ENCODE results near the gene PRRX2.

The PRRX2 gene

DNA sequence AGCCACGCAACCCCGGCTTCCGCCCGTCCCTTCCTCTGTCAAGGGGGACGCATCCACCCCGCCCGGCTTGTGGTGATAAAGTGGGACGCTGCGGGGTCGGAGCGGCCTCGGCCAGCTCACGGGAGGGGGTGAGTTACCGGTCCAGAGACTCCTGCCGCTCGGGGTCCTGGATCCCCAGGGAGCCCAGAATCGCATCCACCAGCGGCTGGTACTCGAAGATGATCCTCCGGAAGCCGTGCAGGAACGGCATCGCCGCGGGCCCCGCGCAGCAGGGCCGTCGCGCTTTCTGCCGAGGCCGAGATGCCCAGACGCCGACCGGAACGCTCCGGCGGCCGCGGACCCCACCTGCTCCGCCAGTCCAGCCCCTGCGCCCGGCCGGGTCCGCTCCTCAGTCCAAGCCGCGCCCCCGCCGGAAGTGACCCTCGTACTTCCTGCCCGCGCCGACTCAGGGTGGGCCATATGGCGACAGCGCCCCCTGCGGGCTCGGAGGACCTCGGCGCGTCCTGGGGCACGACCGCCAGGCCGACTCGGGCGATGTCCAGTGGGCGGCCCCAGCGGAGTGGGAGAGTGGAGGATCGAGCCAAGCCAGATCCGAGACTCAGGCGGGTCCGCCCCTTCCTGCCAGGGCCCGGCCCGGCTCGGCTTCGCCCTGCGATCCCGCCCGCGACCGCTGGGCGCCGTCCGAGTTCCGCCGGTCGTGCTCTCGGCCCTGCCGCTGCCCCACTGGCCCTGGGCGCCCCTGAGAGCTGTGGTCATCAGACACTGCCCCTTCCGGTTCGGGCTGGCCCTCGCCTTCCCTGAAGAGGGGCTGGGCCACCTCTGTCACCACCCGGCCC is 23.5 kb upstream of the PRRX2 start, which contains the start of gene ASB6:
Gene ASB6, minus strand, starts transcription at position 402 of the 836 bp plus-strand sequence. Its CDS starts 152 bp downstream, at position 250.
- no peak within 1 kb of the TSS for H2BK15ac ChIP-seq (replicated peaks; ENCODE audit: low read depth)
- H3K9ac ChIP-seq (ENCODE audit: low read length): peak within 1 kb of the TSS; percentile 89
- peak within 1 kb of the TSS; percentile 93 for H3K4me3 ChIP-seq (ENCODE audit: low read length)
- peaks cover 3% of the 10 kb centered on the region for H3K4me1 ChIP-seq (ENCODE audit: control insufficient read depth, low read depth, low read length)
- peaks cover 13% of the 10 kb centered on the region for H3K79me2 ChIP-seq (ENCODE audit: control insufficient read depth, insufficient read depth, low read length)
- H3K79me1 ChIP-seq (ENCODE audit: low read length): peaks cover 13% of the 10 kb centered on the region
- no peak within 1 kb of the TSS for H2AK5ac ChIP-seq (ENCODE audit: low read length)
- H3K36me3 ChIP-seq (ENCODE audit: control insufficient read depth, insufficient read depth, low read length): peaks cover 6% of the 10 kb centered on the region
- no CpG with 5 or more reads among the region's 93 CpGs for WGBS (ENCODE audit: extremely low coverage, insufficient coverage, low lambda C conversion rate)
- peak within 1 kb of the TSS; percentile 88 for H3K4me2 ChIP-seq (ENCODE audit: low read length)
- no peak within 1 kb of the TSS for H3K27ac ChIP-seq (ENCODE audit: low read depth, low read length)
- no peak within 1 kb of the TSS for H3K23ac ChIP-seq (ENCODE audit: low read length)
- peak; percentile 98 for DNase-seq
- H4K5ac ChIP-seq (ENCODE audit: low read length): no peak within 1 kb of the TSS
- no peak within 1 kb of the TSS for H4K8ac ChIP-seq (ENCODE audit: low read depth, low read length)
- H2BK120ac ChIP-seq (ENCODE audit: low read depth, low read length): no peak within 1 kb of the TSS
- H3K56ac ChIP-seq (ENCODE audit: low read length): peak within 1 kb of the TSS; percentile 92
- H2BK5ac ChIP-seq (ENCODE audit: low read length): no peak within 1 kb of the TSS
- no peaks in the 10 kb centered on the region for H3K27me3 ChIP-seq (ENCODE audit: insufficient read depth, low read length, poor library complexity)
- H3K4ac ChIP-seq (ENCODE audit: low read depth, low read length): no peak within 1 kb of the TSS
- no peak within 1 kb of the TSS for H3K18ac ChIP-seq (ENCODE audit: low read length)

DNA sequence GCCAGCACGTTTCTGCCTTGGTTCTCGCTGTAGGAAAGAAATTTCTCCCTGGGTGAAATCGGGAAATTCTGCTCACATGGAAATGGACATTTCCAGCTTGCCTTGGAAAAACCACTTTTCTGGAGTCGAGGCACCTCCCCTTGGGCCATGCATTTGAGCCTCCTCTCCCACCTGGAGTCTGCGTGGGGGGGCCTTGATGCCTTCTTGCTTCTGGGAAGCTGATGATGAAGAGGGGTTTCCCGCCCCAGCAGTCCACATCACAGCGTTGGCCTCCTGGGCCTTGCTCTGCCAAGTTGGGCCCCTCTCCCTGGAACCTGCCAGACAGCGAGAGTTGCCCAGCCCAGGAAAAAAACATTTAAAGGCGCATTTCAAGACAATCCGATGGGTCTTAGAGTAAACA is 21.7 kb upstream of the PRRX2 start:
- Histone ChIP-seq H3K27me3 (ENCODE audit: insufficient read depth, low read length, poor library complexity) (no peaks in the 10 kb centered on the region), H2AK5ac (ENCODE audit: low read length) (no peak overlapping the region), H2BK15ac (replicated peaks; ENCODE audit: low read depth) (no peak overlapping the region), H3K18ac (ENCODE audit: low read length) (no peak overlapping the region), H3K23ac (ENCODE audit: low read length) (no peak overlapping the region), H3K79me2 (ENCODE audit: control insufficient read depth, insufficient read depth, low read length) (peaks cover 13% of the 10 kb centered on the region), H4K5ac (ENCODE audit: low read length) (no peak overlapping the region), H2BK120ac (ENCODE audit: low read depth, low read length) (no peak overlapping the region), H3K27ac (ENCODE audit: low read depth, low read length) (no peak overlapping the region), H3K4me1 (ENCODE audit: control insufficient read depth, low read depth, low read length) (peaks cover 3% of the 10 kb centered on the region), H3K56ac (ENCODE audit: low read length) (no peak overlapping the region), H3K4me2 (ENCODE audit: low read length) (no peak overlapping the region), H3K9ac (ENCODE audit: low read length) (no peak overlapping the region), H3K36me3 (ENCODE audit: control insufficient read depth, insufficient read depth, low read length) (no peaks in the 10 kb centered on the region), H3K4me3 (ENCODE audit: low read length) (no peak overlapping the region), H4K8ac (ENCODE audit: low read depth, low read length) (no peak overlapping the region), H2BK5ac (ENCODE audit: low read length) (no peak overlapping the region), H3K79me1 (ENCODE audit: low read length) (peaks cover 13% of the 10 kb centered on the region), H3K4ac (ENCODE audit: low read depth, low read length) (no peak overlapping the region)
- no CpG with 5 or more reads among the region's 10 CpGs for WGBS (ENCODE audit: extremely low coverage, insufficient coverage, low lambda C conversion rate)
- DNase-seq: no peak

DNA sequence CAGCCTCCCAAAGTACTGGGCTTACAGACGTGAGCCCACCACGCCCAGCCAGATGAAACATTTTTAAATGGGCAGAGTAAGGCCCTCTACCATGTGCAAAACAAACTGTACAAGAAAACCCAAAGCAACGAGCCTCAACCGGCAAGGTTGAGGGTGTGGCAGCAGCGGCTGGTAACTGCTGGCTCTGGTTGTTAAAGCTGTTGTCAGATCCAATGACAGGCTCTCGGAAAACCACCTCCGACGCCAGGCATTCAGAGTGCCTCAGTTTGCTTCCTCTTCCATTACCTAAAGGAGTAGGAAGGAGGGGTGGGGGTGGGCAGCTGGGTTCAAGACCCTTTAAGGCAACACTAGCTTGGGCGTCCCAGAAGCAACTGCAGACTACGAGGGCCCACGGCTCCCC is 21.1 kb upstream of the PRRX2 start:
- no peak for DNase-seq
- H3K4me1 ChIP-seq (ENCODE audit: control insufficient read depth, low read depth, low read length): peaks cover 3% of the 10 kb centered on the region
- no peak overlapping the region for H3K4me2 ChIP-seq (ENCODE audit: low read length)
- H3K9ac ChIP-seq (ENCODE audit: low read length): no peak overlapping the region
- H2BK120ac ChIP-seq (ENCODE audit: low read depth, low read length): no peak overlapping the region
- no peak overlapping the region for H2BK15ac ChIP-seq (replicated peaks; ENCODE audit: low read depth)
- H4K8ac ChIP-seq (ENCODE audit: low read depth, low read length): no peak overlapping the region
- H2BK5ac ChIP-seq (ENCODE audit: low read length): no peak overlapping the region
- no CpG with 5 or more reads among the region's 11 CpGs for WGBS (ENCODE audit: extremely low coverage, insufficient coverage, low lambda C conversion rate)
- no peak overlapping the region for H3K27ac ChIP-seq (ENCODE audit: low read depth, low read length)
- H3K18ac ChIP-seq (ENCODE audit: low read length): no peak overlapping the region
- no peak overlapping the region for H3K4me3 ChIP-seq (ENCODE audit: low read length)
- peaks cover 13% of the 10 kb centered on the region for H3K79me2 ChIP-seq (ENCODE audit: control insufficient read depth, insufficient read depth, low read length)
- H3K56ac ChIP-seq (ENCODE audit: low read length): no peak overlapping the region
- no peak overlapping the region for H3K4ac ChIP-seq (ENCODE audit: low read depth, low read length)
- H3K23ac ChIP-seq (ENCODE audit: low read length): no peak overlapping the region
- H2AK5ac ChIP-seq (ENCODE audit: low read length): no peak overlapping the region
- H3K36me3 ChIP-seq (ENCODE audit: control insufficient read depth, insufficient read depth, low read length): no peaks in the 10 kb centered on the region
- H4K5ac ChIP-seq (ENCODE audit: low read length): no peak overlapping the region
- no peaks in the 10 kb centered on the region for H3K27me3 ChIP-seq (ENCODE audit: insufficient read depth, low read length, poor library complexity)
- peaks cover 13% of the 10 kb centered on the region for H3K79me1 ChIP-seq (ENCODE audit: low read length)

DNA sequence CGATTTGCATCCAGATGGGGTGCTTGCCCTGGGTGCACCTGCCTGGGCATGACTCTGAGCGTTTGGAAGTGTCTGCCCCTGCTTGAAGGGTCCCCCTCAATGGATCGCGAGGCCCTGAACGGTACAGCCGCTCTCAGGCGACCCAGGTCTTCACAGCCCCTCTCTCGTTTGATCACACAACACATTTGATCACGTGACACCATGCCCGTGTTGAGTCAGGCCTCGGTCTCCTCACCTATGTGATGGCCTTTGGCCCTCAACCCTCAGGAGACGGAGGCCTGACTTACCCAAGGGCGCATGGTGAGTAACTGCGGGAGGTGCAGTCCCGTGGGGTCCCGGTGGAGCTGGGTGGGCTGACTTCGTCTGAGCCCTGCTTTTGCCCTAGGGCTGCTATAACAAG is 20.5 kb upstream of the PRRX2 start:
- H2BK15ac ChIP-seq (replicated peaks; ENCODE audit: low read depth): no peak overlapping the region
- no peak overlapping the region for H3K27ac ChIP-seq (ENCODE audit: low read depth, low read length)
- no peak for DNase-seq
- H2BK5ac ChIP-seq (ENCODE audit: low read length): no peak overlapping the region
- no peak overlapping the region for H3K4me2 ChIP-seq (ENCODE audit: low read length)
- H3K27me3 ChIP-seq (ENCODE audit: insufficient read depth, low read length, poor library complexity): no peaks in the 10 kb centered on the region
- no peak overlapping the region for H3K23ac ChIP-seq (ENCODE audit: low read length)
- no peak overlapping the region for H3K18ac ChIP-seq (ENCODE audit: low read length)
- H3K79me1 ChIP-seq (ENCODE audit: low read length): peaks cover 13% of the 10 kb centered on the region
- H3K36me3 ChIP-seq (ENCODE audit: control insufficient read depth, insufficient read depth, low read length): no peaks in the 10 kb centered on the region
- WGBS (ENCODE audit: extremely low coverage, insufficient coverage, low lambda C conversion rate): no CpG with 5 or more reads among the region's 17 CpGs
- H4K5ac ChIP-seq (ENCODE audit: low read length): no peak overlapping the region
- H3K79me2 ChIP-seq (ENCODE audit: control insufficient read depth, insufficient read depth, low read length): peaks cover 13% of the 10 kb centered on the region
- no peak overlapping the region for H3K9ac ChIP-seq (ENCODE audit: low read length)
- H3K4me3 ChIP-seq (ENCODE audit: low read length): no peak overlapping the region
- no peak overlapping the region for H2BK120ac ChIP-seq (ENCODE audit: low read depth, low read length)
- H2AK5ac ChIP-seq (ENCODE audit: low read length): no peak overlapping the region
- no peak overlapping the region for H3K56ac ChIP-seq (ENCODE audit: low read length)
- H4K8ac ChIP-seq (ENCODE audit: low read depth, low read length): no peak overlapping the region
- H3K4me1 ChIP-seq (ENCODE audit: control insufficient read depth, low read depth, low read length): peaks cover 3% of the 10 kb centered on the region
- H3K4ac ChIP-seq (ENCODE audit: low read depth, low read length): no peak overlapping the region

DNA sequence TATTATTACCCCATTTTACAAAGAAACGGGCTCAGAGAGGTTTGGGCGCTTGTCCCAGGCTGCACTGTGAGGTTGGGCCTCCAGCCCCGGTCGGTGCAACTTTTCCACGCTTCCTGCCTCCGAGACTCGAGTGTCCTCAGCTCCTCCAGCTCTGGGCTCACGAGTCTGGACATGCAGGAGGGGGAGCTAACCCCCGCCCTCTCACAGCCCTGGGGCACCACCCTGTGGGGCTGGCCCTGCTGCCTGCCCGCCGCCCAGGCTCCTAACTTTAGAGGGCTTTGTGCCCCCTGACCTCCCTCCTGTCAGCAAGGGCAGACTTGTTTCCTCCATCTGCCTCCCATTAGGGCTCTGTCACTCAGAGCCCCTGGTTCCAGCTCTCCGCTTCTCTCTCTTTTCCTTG is 19.2 kb upstream of the PRRX2 start:
- H3K9ac ChIP-seq (ENCODE audit: low read length): no peak overlapping the region

More for the DNA sequence above, 19.2 kb upstream of the PRRX2 start:
- WGBS (ENCODE audit: extremely low coverage, insufficient coverage, low lambda C conversion rate): no CpG with 5 or more reads among the region's 12 CpGs
- H3K4ac ChIP-seq (ENCODE audit: low read depth, low read length): no peak overlapping the region
- no peak overlapping the region for H3K23ac ChIP-seq (ENCODE audit: low read length)
- no peak overlapping the region for H2AK5ac ChIP-seq (ENCODE audit: low read length)
- no peak overlapping the region for H3K18ac ChIP-seq (ENCODE audit: low read length)
- H4K5ac ChIP-seq (ENCODE audit: low read length): no peak overlapping the region
- H3K56ac ChIP-seq (ENCODE audit: low read length): no peak overlapping the region
- H3K4me1 ChIP-seq (ENCODE audit: control insufficient read depth, low read depth, low read length): peaks cover under 1% of the 10 kb centered on the region
- peaks cover 4% of the 10 kb centered on the region for H3K79me2 ChIP-seq (ENCODE audit: control insufficient read depth, insufficient read depth, low read length)
- H3K4me3 ChIP-seq (ENCODE audit: low read length): no peak overlapping the region
- H3K27ac ChIP-seq (ENCODE audit: low read depth, low read length): no peak overlapping the region
- no peak for DNase-seq
- H2BK120ac ChIP-seq (ENCODE audit: low read depth, low read length): no peak overlapping the region
- no peak overlapping the region for H2BK5ac ChIP-seq (ENCODE audit: low read length)
- H3K27me3 ChIP-seq (ENCODE audit: insufficient read depth, low read length, poor library complexity): no peaks in the 10 kb centered on the region
- H4K8ac ChIP-seq (ENCODE audit: low read depth, low read length): no peak overlapping the region
- no peak overlapping the region for H3K4me2 ChIP-seq (ENCODE audit: low read length)
- no peak overlapping the region for H2BK15ac ChIP-seq (replicated peaks; ENCODE audit: low read depth)
- H3K79me1 ChIP-seq (ENCODE audit: low read length): peaks cover 4% of the 10 kb centered on the region
- no peaks in the 10 kb centered on the region for H3K36me3 ChIP-seq (ENCODE audit: control insufficient read depth, insufficient read depth, low read length)

Measured in mesendoderm (in vitro differentiated cells).